Frontal cortex (tissue), 4 donors: ENCODE measurements around the gene NOLC1. TPM values are rescaled to one million over a fixed set of nuclear protein-coding genes. Genes with fewer than 3 reads are reported as not detected.

Experiments used
- DNase-seq, 2 donors: peaks; one replicate each; pipeline ENCODE4 v3.0.0; 2012; ENCODE audit warnings: low spot score in 2 of 2
- FAIRE-seq: peaks from 2 replicates; lab custom pipeline; 2012; peaks lifted over from hg19 to GRCh38; lab: Jason Lieb, UNC
- total RNA-seq: library from RNA; depleted of rRNA; stranded (reverse); fragments of >200 nt; gene quantifications from one replicate; pipeline ENCODE4 v1.2.3, GENCODE V29; 2014
- donor health status: control.
- donor health status: control.
- donor health status: control.

The NOLC1 gene
- total RNA-seq, 1 donor from 2014 or later: 40.8 TPM

GRCh38 chr10:102120991-102121738, 31.0 kb upstream of the NOLC1 start:
- DNase-seq (peak; percentile 42 to 65), FAIRE-seq (no peak)

- no peak for FAIRE-seq
- DNase-seq: no peak
Measured at GRCh38 chr10:102121739-102122372, 30.3 kb upstream of the NOLC1 start.

- DNase-seq: no peak
- FAIRE-seq: no peak
Measured at GRCh38 chr10:102122450-102122849, 29.7 kb upstream of the NOLC1 start.

- no peak for DNase-seq
- no peak for FAIRE-seq
Measured at GRCh38 chr10:102123223-102123622, 29.0 kb upstream of the NOLC1 start.

- FAIRE-seq: no peak
- no peak for DNase-seq
Measured at GRCh38 chr10:102131286-102132170, 20.7 kb upstream of the NOLC1 start.

- no peak for DNase-seq
- FAIRE-seq: no peak
Measured at GRCh38 chr10:102132193-102132562, 20.0 kb upstream of the NOLC1 start.

- FAIRE-seq (no peak), DNase-seq (peak; percentile 98)
Measured at GRCh38 chr10:102132563-102133372, 19.4 kb upstream of the NOLC1 start, which contains the start of gene PPRC1. PPRC1 (plus strand) TSS chr10:102133040; CDS start chr10:102133069, 29 bp downstream.

GRCh38 chr10:102133373-102134195, 18.6 kb upstream of the NOLC1 start:
- no peak for FAIRE-seq
- DNase-seq: peak; percentile 75 to 85

- FAIRE-seq: no peak
- DNase-seq: no peak
Measured at GRCh38 chr10:102134416-102134815, 17.8 kb upstream of the NOLC1 start.

GRCh38 chr10:102135956-102136526, 16.1 kb upstream of the NOLC1 start:
- no peak for FAIRE-seq
- no peak for DNase-seq

- FAIRE-seq (no peak), DNase-seq (no peak)
Measured at GRCh38 chr10:102139281-102140110, 12.7 kb upstream of the NOLC1 start.

GRCh38 chr10:102140218-102140617, 12.0 kb upstream of the NOLC1 start:
- no peak for FAIRE-seq
- no peak for DNase-seq

GRCh38 chr10:102140913-102141540, 11.2 kb upstream of the NOLC1 start:
- FAIRE-seq: no peak
- DNase-seq: no peak

- no peak for DNase-seq
- no peak for FAIRE-seq
Measured at GRCh38 chr10:102141583-102142107, 10.5 kb upstream of the NOLC1 start.

GRCh38 chr10:102146971-102147428, 5.2 kb upstream of the NOLC1 start:
- no peak for FAIRE-seq
- no peak for DNase-seq

- FAIRE-seq (no peak), DNase-seq (no peak)
Measured at GRCh38 chr10:102147561-102147960, 4.6 kb upstream of the NOLC1 start.

- DNase-seq (no peak), FAIRE-seq (no peak)
Measured at GRCh38 chr10:102148275-102148674, 3.9 kb upstream of the NOLC1 start.
